NK-92 (cell line): ENCODE results near the gene CSTPP1.
"Not testable (repeated sequence)": the region's sequence is repeated elsewhere in the genome, so short reads cannot be mapped to it uniquely, and the experiment has no call there.

Experiments
- DNase-seq: peaks from one replicate; lab custom pipeline; 2025; ENCODE audit not compliant: unreplicated experiment; lab: John Stamatoyannopoulos, UW

The CSTPP1 gene

GRCh38 chr11:46912526-46913150, 23.9 kb upstream of the CSTPP1 start:
- no peak for DNase-seq

GRCh38 chr11:46913484-46913883, 23.1 kb upstream of the CSTPP1 start:
- no peak for DNase-seq

GRCh38 chr11:46914363-46914762, 22.2 kb upstream of the CSTPP1 start:
- no peak for DNase-seq

GRCh38 chr11:46914910-46915309, 21.7 kb upstream of the CSTPP1 start:
- no peak for DNase-seq

DNA sequence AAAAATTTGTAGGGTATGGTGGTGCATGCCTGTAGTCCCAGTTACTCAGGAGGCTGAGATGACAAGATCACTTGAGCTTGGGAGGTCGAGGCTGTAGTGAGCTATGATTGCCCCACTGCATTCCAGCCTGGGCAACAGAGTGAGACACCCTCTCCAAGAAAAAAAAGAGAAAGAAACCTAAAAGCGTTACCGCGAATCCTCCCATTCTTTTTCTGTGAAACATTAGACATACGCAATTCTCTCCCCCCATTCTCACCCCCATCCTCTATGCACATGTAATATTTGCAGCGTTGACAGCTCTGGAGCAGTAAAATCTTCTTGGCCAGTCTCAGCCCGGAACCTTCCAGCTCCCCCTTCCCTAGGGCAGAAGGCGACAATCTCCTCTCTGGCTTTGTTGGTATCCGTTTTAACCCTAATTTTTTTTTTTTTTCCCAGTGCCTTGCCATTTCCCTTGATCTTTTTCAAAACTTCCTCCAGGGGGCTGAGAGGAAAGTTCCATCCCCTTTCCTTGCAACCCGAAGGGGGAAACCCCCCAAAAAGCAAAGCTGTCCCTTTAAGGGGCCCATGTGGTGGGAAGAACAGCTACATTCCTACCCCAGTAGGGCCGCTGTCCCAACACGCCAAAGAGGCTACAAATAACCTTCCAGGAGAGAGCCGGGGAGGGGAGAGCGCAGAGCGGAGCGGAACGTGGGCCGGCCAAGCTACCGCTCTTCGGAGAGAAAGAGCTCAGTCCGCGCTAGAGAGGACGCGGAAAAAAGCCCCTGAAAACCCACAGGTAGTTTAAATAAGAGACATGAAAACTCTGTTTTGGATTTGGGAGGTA, 20.1 kb upstream of the CSTPP1 start:
- no peak for DNase-seq

- DNase-seq = no peak
Measured at GRCh38 chr11:46917109-46917761, 19.3 kb upstream of the CSTPP1 start.

GRCh38 chr11:46917762-46918082, 18.8 kb upstream of the CSTPP1 start:
- DNase-seq = no peak

GRCh38 chr11:46918083-46918787, 18.3 kb upstream of the CSTPP1 start, which contains the start of gene LRP4:
TSS of gene LRP4 (minus strand) at chr11:46918550. CDS start at chr11:46918379, 171 bp downstream.
- no peak for DNase-seq

DNA sequence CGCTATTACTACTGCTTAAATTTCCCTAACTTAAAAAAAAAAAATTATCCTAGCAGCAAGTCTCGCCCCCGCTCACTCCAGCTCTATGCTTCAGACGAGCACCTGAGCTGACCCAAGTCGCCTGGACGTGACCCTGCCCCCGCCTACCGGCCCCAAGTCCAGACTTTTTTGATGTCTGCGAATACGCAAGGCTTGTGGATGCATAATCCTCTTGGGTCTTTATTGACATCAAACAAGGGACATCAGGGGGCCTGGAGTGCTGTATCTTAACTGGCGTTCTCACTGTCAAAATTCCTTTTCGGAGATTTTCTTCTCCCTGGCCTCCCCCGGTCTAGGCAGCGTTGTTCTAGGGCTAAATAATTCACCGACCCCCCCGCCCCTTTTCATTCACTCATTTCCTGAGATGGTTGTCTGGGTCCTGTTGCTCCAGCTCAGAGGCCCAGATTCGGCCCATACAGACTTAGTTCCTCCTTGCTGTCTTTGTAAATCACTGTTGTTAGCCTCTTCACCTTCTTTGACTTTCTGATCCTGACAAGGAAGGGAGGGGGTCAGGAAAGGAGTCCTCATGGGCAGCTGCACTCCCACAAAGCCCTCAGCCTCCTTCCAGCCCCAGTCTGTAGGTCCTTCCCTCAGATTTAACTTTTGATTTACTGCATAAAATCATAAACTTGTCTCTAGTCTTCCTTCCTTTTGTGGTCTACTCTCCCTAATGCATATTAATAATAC, 17.6 kb upstream of the CSTPP1 start:
- no peak for DNase-seq

GRCh38 chr11:46920755-46921154, 15.8 kb upstream of the CSTPP1 start:
- no peak for DNase-seq

GRCh38 chr11:46927928-46928327, 8.6 kb upstream of the CSTPP1 start:
- not testable (repeated sequence) for DNase-seq

GRCh38 chr11:46928701-46929100, 7.9 kb upstream of the CSTPP1 start:
- not testable (repeated sequence) for DNase-seq

GRCh38 chr11:46930089-46930488, 6.5 kb upstream of the CSTPP1 start:
- no peak for DNase-seq

DNA sequence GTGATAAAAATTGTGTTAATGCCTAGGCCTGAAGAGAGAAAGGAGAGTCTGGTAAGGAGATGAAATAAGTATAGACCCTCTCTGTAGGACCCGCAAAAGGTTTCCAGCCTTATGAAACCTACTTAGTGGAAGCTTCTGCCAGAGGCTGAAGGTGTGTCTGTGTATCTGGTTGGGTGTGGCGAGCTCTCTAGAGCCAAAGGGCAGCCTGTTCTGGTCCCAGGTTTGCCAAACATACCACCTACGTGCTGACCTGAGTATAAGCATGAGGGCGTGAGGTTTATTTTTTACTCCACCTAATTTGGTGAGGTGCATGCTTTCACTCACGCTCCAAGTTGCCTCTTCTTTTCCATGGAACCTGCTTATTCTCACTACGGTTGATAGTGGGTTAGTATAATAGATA, 5.6 kb downstream of the CSTPP1 start:
- DNase-seq = no peak

GRCh38 chr11:46944356-46945075, 8.0 kb downstream of the CSTPP1 start:
- DNase-seq = no peak

DNA sequence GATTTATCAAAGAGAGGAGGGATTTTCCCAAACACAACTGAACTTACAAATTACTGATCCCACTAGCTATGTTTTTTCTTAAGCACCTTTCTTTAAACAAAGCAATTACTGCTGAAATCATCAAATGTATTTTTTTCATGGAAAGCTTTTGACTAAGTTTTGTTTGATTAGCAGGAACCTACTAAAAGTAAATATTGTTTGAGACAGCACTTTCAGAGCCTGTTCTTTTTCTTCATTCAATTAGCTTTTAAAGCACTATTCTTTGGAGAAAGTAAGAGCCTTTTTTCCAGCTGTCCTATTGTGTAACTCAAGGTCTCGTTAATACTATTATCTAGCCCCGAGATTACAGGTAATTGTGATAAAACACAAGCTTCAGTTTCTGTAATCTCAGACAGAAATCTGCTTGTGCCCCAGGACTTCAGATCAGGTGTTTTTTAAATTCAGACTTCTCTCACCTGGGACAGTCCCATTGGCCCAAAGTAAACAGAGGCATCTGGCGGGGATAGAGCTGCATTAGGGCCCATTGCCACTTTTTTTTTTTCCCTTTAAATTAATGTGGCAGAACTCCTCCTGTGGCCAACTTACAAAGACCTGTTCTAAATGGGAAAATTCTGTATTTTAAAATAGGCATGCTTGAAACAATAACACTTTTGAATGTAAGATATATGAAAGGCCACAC, 11.0 kb downstream of the CSTPP1 start:
- DNase-seq = no peak

GRCh38 chr11:46948378-46949131, 12.0 kb downstream of the CSTPP1 start:
- DNase-seq = no peak

DNA sequence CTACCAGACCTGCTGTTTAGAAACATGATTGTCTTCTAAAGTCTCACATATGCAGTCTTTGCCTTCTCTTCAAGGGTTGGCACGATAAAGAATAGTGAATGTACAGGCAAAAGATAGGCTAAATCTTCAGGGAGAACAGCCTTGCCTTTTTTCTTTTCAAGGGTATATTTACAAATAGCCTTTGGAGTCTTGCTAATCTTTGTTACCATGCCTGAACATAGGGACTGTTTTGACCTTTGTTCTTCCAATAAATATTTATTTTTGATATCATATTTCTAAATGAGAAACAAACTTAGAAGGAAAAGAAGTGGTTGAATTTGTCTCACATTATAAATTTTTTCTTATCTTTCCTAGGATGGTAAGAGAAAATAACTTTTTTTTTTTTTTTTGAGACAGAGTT, 12.7 kb downstream of the CSTPP1 start:
- no peak for DNase-seq

- no peak for DNase-seq
Measured at GRCh38 chr11:46951864-46952263, 15.3 kb downstream of the CSTPP1 start.
